Esophagus muscularis mucosa (tissue), 4 donors: ENCODE results near the gene NCKAP1. TPM values are rescaled to one million over a fixed set of nuclear protein-coding genes. Genes with fewer than 3 reads are reported as not detected.
A peak's percentile ranks its signal among the peaks of the same experiment; 100 is the strongest.

Source experiments
- DNase-seq: peaks from one replicate; pipeline ENCODE4 v3.0.0-alpha.2; 2017; ENCODE audit errors: extremely low spot score
- H3K27ac ChIP-seq, 4 donors: fragments of 200-600 bp; sonication (generic); replicated peaks in 1 of 4; 1 replicate in 3 of 4; 2 replicates in 1 of 4; pipeline ENCODE4 v1.5.1; 2016 to 2019; ENCODE audit warnings: mild to moderate bottlenecking in 1 of 4
- H3K27me3 ChIP-seq, 4 donors: fragments of 200-600 bp; sonication (generic); one replicate each; pipeline versions ENCODE4 v1.5.1 to v1.6.0; 2016 to 2019
- H3K36me3 ChIP-seq, 4 donors: fragments of 200-600 bp; sonication (generic); one replicate each; pipeline ENCODE4 v1.5.1; 2016 to 2019
- H3K4me1 ChIP-seq, 4 donors: fragments of 200-600 bp; sonication (generic); one replicate each; pipeline ENCODE4 v1.5.1; 2016 to 2019
- H3K4me3 ChIP-seq, 4 donors: fragments of 200-600 bp; sonication (generic); 1 replicate in 2 of 4; 2 replicates in 2 of 4; pipeline ENCODE4 v1.5.1; 2016 to 2019; ENCODE audit warnings: mild to moderate bottlenecking in 4 of 4, moderate library complexity in 1 of 4
- H3K9me3 ChIP-seq, 4 donors: fragments of 200-600 bp; sonication (generic); 1 replicate in 3 of 4; 2 replicates in 1 of 4; pipeline ENCODE4 v1.5.1; 2016 to 2019
- CTCF ChIP-seq, 3 experiments: fragments of 200-600 bp in 2 of 3; fragments of 450-650 bp in 1 of 3; sonication (generic) in 2 of 3; IDR thresholded peaks; one replicate each; pipeline ENCODE4 v1.5.1; 2017 to 2019; ENCODE audit warnings: antibody characterized with exemption in 3 of 3, mild to moderate bottlenecking in 2 of 3, moderate library complexity in 1 of 3
- EP300 ChIP-seq: sonication (generic); formaldehyde crosslinking; IDR thresholded peaks from one replicate; pipeline ENCODE4 v1.6.1; 2017; ENCODE audit warnings: antibody characterized with exemption
- POLR2A ChIP-seq: fragments of 450-650 bp; IDR thresholded peaks from one replicate; pipeline ENCODE4 v1.6.1; 2017; ENCODE audit warnings: antibody characterized with exemption, moderate library complexity, mild to moderate bottlenecking, low read depth
- POLR2AphosphoS5 ChIP-seq, 2 donors: sonication (generic); formaldehyde crosslinking; IDR thresholded peaks; one replicate each; pipeline ENCODE4 v1.6.1; 2017; ENCODE audit warnings: antibody characterized with exemption in 2 of 2
- WGBS: methylation state at CpG from one replicate; pipeline ENCODE4 v1.1.5; 2018; 5-methylcytosine and 5-hydroxymethylcytosine counted together
- intact Hi-C: fragments of 100-400 bp; cut with DNase I; formaldehyde crosslinking; loops from one replicate; pipeline ENCODE4 v1.15.1; 2023
- total RNA-seq, 4 donors: library from RNA; depleted of rRNA; stranded (reverse); fragments of >200 nt; gene quantifications; one replicate each; pipeline versions ENCODE4 v1.1.0 to v1.2.1, GENCODE V29; 2016

NCKAP1 gene
- total RNA-seq = 100 to 1,000 TPM; 210 to 288 (median 249) TPM

GRCh38 chr2:183038341-183039300, at the start of gene NCKAP1:
Gene NCKAP1 (minus strand): TSS chr2:183038457. CDS start chr2:183038099, 358 bp downstream.
- Histone ChIP-seq H3K27me3 (no peaks in the 10 kb centered on the region), H3K4me1 (peaks cover 25 to 47% (median 42%) of the 10 kb centered on the region in 4 donors), H3K36me3 (no peaks in the 10 kb centered on the region), H3K27ac (peak within 1 kb of the TSS; percentile 97 to 99 (median 98)), H3K9me3 (no peaks in the 10 kb centered on the region), H3K4me3 (peak within 1 kb of the TSS; percentile 87 to 95 (median 89))
- intact Hi-C loops = loop anchor here (2.0 kb wide), 1 partner anchor 40 kb away; the partner anchor contains the start of gene DUSP19
- no peak for TF ChIP-seq EP300
- TF ChIP-seq CTCF (IDR thresholded peaks at IDR 0.05) = peak; percentile 94 to 99 (median 97)
- peak; percentile 47 to 76 for TF ChIP-seq POLR2AphosphoS5 (IDR thresholded peaks at IDR 0.05)
- DNase-seq = peak; percentile 95
- WGBS = 5% methylated on average over 25 of the region's 68 CpGs

GRCh38 chr2:183081911-183082310, 43.7 kb upstream of the NCKAP1 start:
- Histone ChIP-seq H3K9me3 (no peaks in the 10 kb centered on the region), H3K4me1 (peaks cover 0 to 25% (median 19%) of the 10 kb centered on the region in 4 donors), H3K36me3 (no peaks in the 10 kb centered on the region), H3K27ac (no peak overlapping the region), H3K4me3 (no peak overlapping the region), H3K27me3 (no peaks in the 10 kb centered on the region)
- intact Hi-C loops = no loop called here
- 21% methylated on average over 1 of the region's 1 CpG for WGBS
- DNase-seq = no peak
- TF ChIP-seq POLR2A (no peak), POLR2AphosphoS5 (IDR thresholded peaks at IDR 0.05) (no peak), EP300 (no peak)

- H3K9me3 ChIP-seq = no peaks in the 10 kb centered on the region
- peak overlapping the region; percentile 64 to 71 (median 70) for H3K4me3 ChIP-seq
- H3K27me3 ChIP-seq = no peaks in the 10 kb centered on the region
- peak overlapping the region; percentile 85 to 92 (median 86) for H3K27ac ChIP-seq
- TF ChIP-seq EP300 (no peak), CTCF (IDR thresholded peaks at IDR 0.05) (peak in 1 of 3 experiments; percentile 16), POLR2A (no peak), POLR2AphosphoS5 (IDR thresholded peaks at IDR 0.05) (no peak)
- no peaks in the 10 kb centered on the region for H3K36me3 ChIP-seq
- H3K4me1 ChIP-seq = peaks cover 0 to 25% (median 19%) of the 10 kb centered on the region in 4 donors
- DNase-seq = no peak
- WGBS = 21% methylated on average over 13 of the region's 13 CpGs
- intact Hi-C loops = loop anchor here (2.0 kb wide), 1 partner anchor 40 kb away; the partner anchor contains the start of gene NCKAP1
Measured at GRCh38 chr2:183079139-183079775, 41.0 kb upstream of the NCKAP1 start.

GRCh38 chr2:183078464-183079138, 40.3 kb upstream of the NCKAP1 start, which contains the start of gene DUSP19:
Gene DUSP19 (plus strand): TSS chr2:183078747. CDS start chr2:183078934, 187 bp downstream.
- Histone ChIP-seq H3K4me3 (peak within 1 kb of the TSS; percentile 64 to 71 (median 70)), H3K4me1 (peaks cover 0 to 25% (median 19%) of the 10 kb centered on the region in 4 donors), H3K27me3 (no peaks in the 10 kb centered on the region), H3K9me3 (no peaks in the 10 kb centered on the region), H3K27ac (peak within 1 kb of the TSS; percentile 85 to 92 (median 86)), H3K36me3 (no peaks in the 10 kb centered on the region)
- DNase-seq = peak; percentile 98
- TF ChIP-seq POLR2AphosphoS5 (IDR thresholded peaks at IDR 0.05) = peak; percentile 93 to 97
- no peak for TF ChIP-seq EP300
- under 1% methylated on average over 19 of the region's 20 CpGs for WGBS
- intact Hi-C loops = loop anchor here (2.0 kb wide), 1 partner anchor 40 kb away; the partner anchor contains the start of gene NCKAP1

DNA sequence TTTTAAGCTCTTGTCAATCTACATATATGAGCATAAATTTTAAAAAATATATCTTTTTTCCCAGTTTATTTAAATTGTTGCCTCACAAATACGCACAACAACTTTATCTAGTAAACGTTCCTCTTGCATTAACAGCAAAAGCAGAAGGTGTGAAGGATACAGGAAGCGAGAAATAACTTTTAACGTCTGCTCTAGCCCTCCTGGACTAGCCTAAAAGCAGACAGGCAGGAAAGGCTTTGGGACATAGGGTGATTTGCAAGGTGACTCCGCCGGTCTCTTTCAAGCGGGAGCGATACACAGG, 39.9 kb upstream of the NCKAP1 start:
- intact Hi-C loops = loop anchor here (2.0 kb wide), 1 partner anchor 39 kb away; the partner anchor contains the start of gene NCKAP1
- no peak for TF ChIP-seq POLR2A
- TF ChIP-seq EP300 = no peak
- TF ChIP-seq POLR2AphosphoS5 (IDR thresholded peaks at IDR 0.05) = no peak
- no peak for TF ChIP-seq CTCF (IDR thresholded peaks at IDR 0.05)
- H3K27me3 ChIP-seq = no peaks in the 10 kb centered on the region
- no peaks in the 10 kb centered on the region for H3K36me3 ChIP-seq
- no peaks in the 10 kb centered on the region for H3K9me3 ChIP-seq
- WGBS = 4% methylated on average over 8 of the region's 8 CpGs
- H3K4me3 ChIP-seq = peak overlapping the region; percentile 64 to 71 (median 70)
- no peak for DNase-seq
- H3K27ac ChIP-seq = peak overlapping the region; percentile 85 to 92 (median 86)
- H3K4me1 ChIP-seq = peaks cover 0 to 25% (median 19%) of the 10 kb centered on the region in 4 donors
